ENCODE measurements around the gene NKX6-2. TPM values are rescaled to one million over a fixed set of nuclear protein-coding genes. Genes with fewer than 3 reads are reported as not detected.

The NKX6-2 gene
- total RNA-seq, 1 donor from 2014 or later, result not detected

DNA sequence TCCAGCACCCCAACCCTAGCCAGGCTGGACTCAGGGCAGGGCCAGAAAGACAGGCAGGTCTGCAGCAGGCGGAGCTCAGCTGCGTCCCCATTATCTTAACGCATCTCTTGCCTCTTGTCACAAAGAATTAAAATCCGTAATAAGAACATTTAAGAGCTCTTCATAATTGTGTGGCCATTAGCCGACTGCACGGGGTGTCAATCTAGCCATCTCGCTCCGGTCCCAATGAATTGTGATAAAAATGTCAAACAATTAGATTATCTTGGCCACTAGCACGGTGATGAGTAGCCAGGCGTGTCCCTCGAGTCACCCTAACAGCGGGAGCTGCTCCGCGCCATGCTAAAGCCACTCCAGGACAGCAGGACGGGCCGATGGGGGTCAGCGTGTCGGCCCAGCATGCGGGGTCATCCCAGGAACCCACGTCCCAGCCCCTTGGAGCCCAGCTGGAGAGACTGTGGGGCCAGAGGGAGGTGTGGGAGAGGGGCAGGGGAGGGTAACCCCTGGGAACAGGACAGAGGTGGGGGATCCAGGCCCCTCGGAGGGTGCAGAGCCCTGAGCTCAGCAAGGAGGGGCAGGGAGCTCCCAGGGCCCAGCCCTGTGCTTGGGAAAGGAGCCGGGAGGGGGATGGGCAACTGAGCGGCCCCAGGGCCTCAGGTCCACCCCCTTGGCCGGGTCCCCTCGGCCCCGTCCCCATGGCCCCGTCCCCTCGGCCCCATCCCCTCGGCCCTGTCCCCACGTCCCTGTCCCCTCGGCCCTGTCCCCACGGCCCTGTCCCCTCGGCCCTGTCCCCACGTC, 17.7 kb upstream of the NKX6-2 start:
- Mint-ChIP-seq H3K27ac (ENCODE audit: unreplicated experiment) (no peak overlapping the region), H3K9me3 (ENCODE audit: unreplicated experiment) (peaks cover 4% of the 10 kb centered on the region), H3K27me3 (ENCODE audit: low read depth, unreplicated experiment) (peaks cover 10% of the 10 kb centered on the region), H3K4me1 (ENCODE audit: low read depth, unreplicated experiment) (no peaks in the 10 kb centered on the region), H3K4me3 (ENCODE audit: unreplicated experiment) (no peak overlapping the region), H3K36me3 (ENCODE audit: low read depth, unreplicated experiment) (no peaks in the 10 kb centered on the region)
- TF ChIP-seq EZH2 (IDR thresholded peaks at IDR 0.05; ENCODE audit: insufficient read depth, low read length), result no peak
- TF ChIP-seq, protein P1, sequence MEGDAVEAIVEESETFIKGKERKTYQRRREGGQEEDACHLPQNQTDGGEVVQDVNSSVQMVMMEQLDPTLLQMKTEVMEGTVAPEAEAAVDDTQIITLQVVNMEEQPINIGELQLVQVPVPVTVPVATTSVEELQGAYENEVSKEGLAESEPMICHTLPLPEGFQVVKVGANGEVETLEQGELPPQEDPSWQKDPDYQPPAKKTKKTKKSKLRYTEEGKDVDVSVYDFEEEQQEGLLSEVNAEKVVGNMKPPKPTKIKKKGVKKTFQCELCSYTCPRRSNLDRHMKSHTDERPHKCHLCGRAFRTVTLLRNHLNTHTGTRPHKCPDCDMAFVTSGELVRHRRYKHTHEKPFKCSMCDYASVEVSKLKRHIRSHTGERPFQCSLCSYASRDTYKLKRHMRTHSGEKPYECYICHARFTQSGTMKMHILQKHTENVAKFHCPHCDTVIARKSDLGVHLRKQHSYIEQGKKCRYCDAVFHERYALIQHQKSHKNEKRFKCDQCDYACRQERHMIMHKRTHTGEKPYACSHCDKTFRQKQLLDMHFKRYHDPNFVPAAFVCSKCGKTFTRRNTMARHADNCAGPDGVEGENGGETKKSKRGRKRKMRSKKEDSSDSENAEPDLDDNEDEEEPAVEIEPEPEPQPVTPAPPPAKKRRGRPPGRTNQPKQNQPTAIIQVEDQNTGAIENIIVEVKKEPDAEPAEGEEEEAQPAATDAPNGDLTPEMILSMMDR (IDR thresholded peaks at IDR 0.05; ENCODE audit: insufficient read depth, low read depth, low read length), result no peak
- no peak overlapping the region for H3K4me3 ChIP-seq (ENCODE audit: insufficient read depth, low read depth, low read length)
- no peak overlapping the region for H3K9ac ChIP-seq (ENCODE audit: low read length)
- no peak for DNase-seq (ENCODE audit: low read depth)
- no peak overlapping the region for H3K27ac ChIP-seq (ENCODE audit: low read depth, low read length)
- H4K20me1 ChIP-seq (ENCODE audit: insufficient read depth, low read length), result no peaks in the 10 kb centered on the region
- H3K4me2 ChIP-seq (ENCODE audit: low read length), result no peak overlapping the region
- H3K9me3 ChIP-seq (ENCODE audit: insufficient read depth, low read depth, low read length), result no peaks in the 10 kb centered on the region
- H3K4me1 ChIP-seq (ENCODE audit: insufficient read depth, low read length), result no peaks in the 10 kb centered on the region
- H3K27me3 ChIP-seq (ENCODE audit: insufficient read depth, low read length), result no peaks in the 10 kb centered on the region
- no peaks in the 10 kb centered on the region for H3K36me3 ChIP-seq (ENCODE audit: insufficient read depth, low read length)
- H3K79me2 ChIP-seq (ENCODE audit: insufficient read depth, low read length), result no peaks in the 10 kb centered on the region
- H2AFZ ChIP-seq (ENCODE audit: low read depth, low read length), result no peak overlapping the region
- no peak for FAIRE-seq

GRCh38 chr10:132802694-132803320, 16.9 kb upstream of the NKX6-2 start:
- FAIRE-seq (no peak), DNase-seq (ENCODE audit: low read depth) (no peak)
- Histone ChIP-seq H3K27ac (ENCODE audit: low read depth, low read length) (no peak overlapping the region), H3K9ac (ENCODE audit: low read length) (no peak overlapping the region), H3K4me3 (ENCODE audit: insufficient read depth, low read depth, low read length) (no peak overlapping the region), H3K9me3 (ENCODE audit: insufficient read depth, low read depth, low read length) (no peaks in the 10 kb centered on the region), H2AFZ (ENCODE audit: low read depth, low read length) (no peak overlapping the region), H3K4me2 (ENCODE audit: low read length) (no peak overlapping the region), H3K79me2 (ENCODE audit: insufficient read depth, low read length) (no peaks in the 10 kb centered on the region), H3K36me3 (ENCODE audit: insufficient read depth, low read length) (no peaks in the 10 kb centered on the region), H4K20me1 (ENCODE audit: insufficient read depth, low read length) (no peaks in the 10 kb centered on the region), H3K4me1 (ENCODE audit: insufficient read depth, low read length) (no peaks in the 10 kb centered on the region), H3K27me3 (ENCODE audit: insufficient read depth, low read length) (no peaks in the 10 kb centered on the region)
- Mint-ChIP-seq H3K27me3 (ENCODE audit: low read depth, unreplicated experiment) (peaks cover 13% of the 10 kb centered on the region), H3K27ac (ENCODE audit: unreplicated experiment) (no peak overlapping the region), H3K4me3 (ENCODE audit: unreplicated experiment) (no peak overlapping the region), H3K36me3 (ENCODE audit: low read depth, unreplicated experiment) (no peaks in the 10 kb centered on the region), H3K4me1 (ENCODE audit: low read depth, unreplicated experiment) (no peaks in the 10 kb centered on the region), H3K9me3 (ENCODE audit: unreplicated experiment) (peaks cover 4% of the 10 kb centered on the region)
- TF ChIP-seq, protein P1 (IDR thresholded peaks at IDR 0.05; ENCODE audit: insufficient read depth, low read depth, low read length), result no peak
- TF ChIP-seq EZH2 (IDR thresholded peaks at IDR 0.05; ENCODE audit: insufficient read depth, low read length), result no peak

- H3K36me3 ChIP-seq (ENCODE audit: insufficient read depth, low read length), result no peaks in the 10 kb centered on the region
- H3K79me2 ChIP-seq (ENCODE audit: insufficient read depth, low read length), result no peaks in the 10 kb centered on the region
- Mint-ChIP-seq H3K9me3 (ENCODE audit: unreplicated experiment) (peaks cover 4% of the 10 kb centered on the region), H3K27me3 (ENCODE audit: low read depth, unreplicated experiment) (peaks cover 20% of the 10 kb centered on the region), H3K4me3 (ENCODE audit: unreplicated experiment) (no peak overlapping the region), H3K27ac (ENCODE audit: unreplicated experiment) (no peak overlapping the region), H3K4me1 (ENCODE audit: low read depth, unreplicated experiment) (no peaks in the 10 kb centered on the region), H3K36me3 (ENCODE audit: low read depth, unreplicated experiment) (no peaks in the 10 kb centered on the region)
- H3K4me1 ChIP-seq (ENCODE audit: insufficient read depth, low read length), result no peaks in the 10 kb centered on the region
- no peak overlapping the region for H3K4me2 ChIP-seq (ENCODE audit: low read length)
- no peak for FAIRE-seq
- H2AFZ ChIP-seq (ENCODE audit: low read depth, low read length), result no peak overlapping the region
- no peak for DNase-seq (ENCODE audit: low read depth)
- no peak overlapping the region for H3K27ac ChIP-seq (ENCODE audit: low read depth, low read length)
- H3K9me3 ChIP-seq (ENCODE audit: insufficient read depth, low read depth, low read length), result no peaks in the 10 kb centered on the region
- no peaks in the 10 kb centered on the region for H4K20me1 ChIP-seq (ENCODE audit: insufficient read depth, low read length)
- H3K27me3 ChIP-seq (ENCODE audit: insufficient read depth, low read length), result peaks cover 3% of the 10 kb centered on the region
- H3K9ac ChIP-seq (ENCODE audit: low read length), result no peak overlapping the region
- H3K4me3 ChIP-seq (ENCODE audit: insufficient read depth, low read depth, low read length), result no peak overlapping the region
- TF ChIP-seq EZH2 (IDR thresholded peaks at IDR 0.05; ENCODE audit: insufficient read depth, low read length), result no peak
- TF ChIP-seq, protein P1 (IDR thresholded peaks at IDR 0.05; ENCODE audit: insufficient read depth, low read depth, low read length), result no peak
Measured at GRCh38 chr10:132802048-132802447, 16.1 kb upstream of the NKX6-2 start.
